Testis (tissue), 3 donors: ENCODE results near the gene MRPS26. TPM values are rescaled to one million over a fixed set of nuclear protein-coding genes. Genes with fewer than 3 reads are reported as not detected.
"Not testable (repeated sequence)": the region's sequence is repeated elsewhere in the genome, so short reads cannot be mapped to it uniquely, and the experiment has no call there.

ENCODE experiments used
- DNase-seq: peaks from one replicate; pipeline ENCODE4 v3.0.0-alpha.2; 2019
- H3K27ac ChIP-seq, 2 donors: fragments of 200-600 bp; sonication (generic); one replicate each; pipeline ENCODE4 v1.5.1; 2019
- H3K27me3 ChIP-seq: fragments of 200-600 bp; sonication (generic); one replicate; pipeline ENCODE4 v1.5.1; 2019
- H3K36me3 ChIP-seq: fragments of 200-600 bp; sonication (generic); one replicate; pipeline ENCODE4 v1.5.1; 2017; ENCODE audit warnings: low read depth; ENCODE audit errors: missing control alignments
- H3K4me1 ChIP-seq: fragments of 200-600 bp; sonication (generic); one replicate; pipeline ENCODE4 v1.5.1; 2019
- H3K4me3 ChIP-seq, 2 donors: fragments of 200-600 bp; sonication (generic); one replicate each; pipeline ENCODE4 v1.5.1; 2017 to 2019
- H3K9me3 ChIP-seq: fragments of 200-600 bp; sonication (generic); one replicate; pipeline ENCODE4 v1.5.1; 2017
- POLR2A ChIP-seq: fragments of 450-650 bp; IDR thresholded peaks from one replicate; pipeline ENCODE4 v1.6.1; 2017; ENCODE audit warnings: antibody characterized with exemption, mild to moderate bottlenecking, moderate library complexity
- WGBS, 2 donors: methylation state at CpG; one replicate each; pipeline ENCODE4 v1.1.5; 2018; 5-methylcytosine and 5-hydroxymethylcytosine counted together
- intact Hi-C: fragments of 100-400 bp; cut with DNase I; formaldehyde crosslinking; loops from one replicate; pipeline ENCODE4 v1.15.1; 2023; ENCODE audit warnings: low total_unique reads
- polyA plus RNA-seq: library from polyadenylated mRNA; stranded (reverse); fragments of 350-450 nt; fragmentation: Illumina TruSeq; extraction: RNeasy Lipid Tissue Mini Kit (QIAGEN cat#74804); gene quantifications from one replicate; pipeline ENCODE4 v1.2.3, GENCODE V29; 2014; ENCODE audit warnings: low read depth, low replicate concordance; ENCODE audit not compliant: insufficient read depth
- total RNA-seq, 2 donors: library from RNA; depleted of rRNA; stranded (reverse); fragments of >200 nt; gene quantifications; one replicate each; pipeline ENCODE4 v1.2.3, GENCODE V29; 2016
- TF ChIP-seq, protein P1 (sequence below), 3 experiments: fragments of 450-650 bp in 2 of 3; fragments of 200-600 bp in 1 of 3; sonication (generic) in 1 of 3; IDR thresholded peaks; one replicate each; pipeline ENCODE4 v1.5.1; 2016 to 2019; ENCODE audit warnings: antibody characterized with exemption in 3 of 3, mild to moderate bottlenecking in 2 of 3, moderate library complexity in 1 of 3

Gene MRPS26
- total and polyA plus RNA-seq, 3 donors from 2014 or later, result 28.3 to 55.9 (median 37.4) TPM

- 78 to 80% methylated on average over 4 of the region's 4 CpGs for WGBS, 2 donors
- no peaks in the 10 kb centered on the region for H3K36me3 ChIP-seq
- H3K27ac ChIP-seq, result no peak overlapping the region
- intact Hi-C loops, result no loop called here
- DNase-seq, result no peak
- TF ChIP-seq POLR2A, result no peak
- TF ChIP-seq, protein P1, sequence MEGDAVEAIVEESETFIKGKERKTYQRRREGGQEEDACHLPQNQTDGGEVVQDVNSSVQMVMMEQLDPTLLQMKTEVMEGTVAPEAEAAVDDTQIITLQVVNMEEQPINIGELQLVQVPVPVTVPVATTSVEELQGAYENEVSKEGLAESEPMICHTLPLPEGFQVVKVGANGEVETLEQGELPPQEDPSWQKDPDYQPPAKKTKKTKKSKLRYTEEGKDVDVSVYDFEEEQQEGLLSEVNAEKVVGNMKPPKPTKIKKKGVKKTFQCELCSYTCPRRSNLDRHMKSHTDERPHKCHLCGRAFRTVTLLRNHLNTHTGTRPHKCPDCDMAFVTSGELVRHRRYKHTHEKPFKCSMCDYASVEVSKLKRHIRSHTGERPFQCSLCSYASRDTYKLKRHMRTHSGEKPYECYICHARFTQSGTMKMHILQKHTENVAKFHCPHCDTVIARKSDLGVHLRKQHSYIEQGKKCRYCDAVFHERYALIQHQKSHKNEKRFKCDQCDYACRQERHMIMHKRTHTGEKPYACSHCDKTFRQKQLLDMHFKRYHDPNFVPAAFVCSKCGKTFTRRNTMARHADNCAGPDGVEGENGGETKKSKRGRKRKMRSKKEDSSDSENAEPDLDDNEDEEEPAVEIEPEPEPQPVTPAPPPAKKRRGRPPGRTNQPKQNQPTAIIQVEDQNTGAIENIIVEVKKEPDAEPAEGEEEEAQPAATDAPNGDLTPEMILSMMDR (IDR thresholded peaks at IDR 0.05), result no peak
- H3K9me3 ChIP-seq, result no peaks in the 10 kb centered on the region
- no peaks in the 10 kb centered on the region for H3K27me3 ChIP-seq
- no peaks in the 10 kb centered on the region for H3K4me1 ChIP-seq
- no peak overlapping the region for H3K4me3 ChIP-seq
Measured at GRCh38 chr20:3070725-3071124, 24.9 kb downstream of the MRPS26 start.

GRCh38 chr20:3071266-3071609, 25.4 kb downstream of the MRPS26 start:
- DNase-seq, result no peak
- Histone ChIP-seq H3K4me1 (no peaks in the 10 kb centered on the region), H3K27ac (no peak overlapping the region), H3K9me3 (no peaks in the 10 kb centered on the region), H3K27me3 (no peaks in the 10 kb centered on the region), H3K36me3 (no peaks in the 10 kb centered on the region), H3K4me3 (peak overlapping the region; percentile 41 to 54)
- 55% methylated on average over 16 of the region's 16 CpGs; no CpG with 5 or more reads in 1 of the 2 donors for WGBS, 2 donors
- intact Hi-C loops, result no loop called here
- TF ChIP-seq, protein P1 (IDR thresholded peaks at IDR 0.05), result no peak
- TF ChIP-seq POLR2A, result no peak

GRCh38 chr20:3071610-3072529, 26.0 kb downstream of the MRPS26 start, which contains the start of gene OXT:
Gene OXT, plus strand, starts transcription at chr20:3071620. Its CDS starts 36 bp downstream, at chr20:3071656.
- TF ChIP-seq, protein P1 (IDR thresholded peaks at IDR 0.05), result no peak
- no peak for TF ChIP-seq POLR2A
- peak within 1 kb of the TSS; percentile 41 to 54 for H3K4me3 ChIP-seq
- intact Hi-C loops, result no loop called here
- H3K27ac ChIP-seq, result no peak within 1 kb of the TSS
- H3K4me1 ChIP-seq, result no peaks in the 10 kb centered on the region
- no peaks in the 10 kb centered on the region for H3K36me3 ChIP-seq
- no peaks in the 10 kb centered on the region for H3K27me3 ChIP-seq
- 14 to 24% methylated on average over 2 to 63 of the region's 95 CpGs for WGBS, 2 donors
- H3K9me3 ChIP-seq, result no peaks in the 10 kb centered on the region
- no peak for DNase-seq

DNA sequence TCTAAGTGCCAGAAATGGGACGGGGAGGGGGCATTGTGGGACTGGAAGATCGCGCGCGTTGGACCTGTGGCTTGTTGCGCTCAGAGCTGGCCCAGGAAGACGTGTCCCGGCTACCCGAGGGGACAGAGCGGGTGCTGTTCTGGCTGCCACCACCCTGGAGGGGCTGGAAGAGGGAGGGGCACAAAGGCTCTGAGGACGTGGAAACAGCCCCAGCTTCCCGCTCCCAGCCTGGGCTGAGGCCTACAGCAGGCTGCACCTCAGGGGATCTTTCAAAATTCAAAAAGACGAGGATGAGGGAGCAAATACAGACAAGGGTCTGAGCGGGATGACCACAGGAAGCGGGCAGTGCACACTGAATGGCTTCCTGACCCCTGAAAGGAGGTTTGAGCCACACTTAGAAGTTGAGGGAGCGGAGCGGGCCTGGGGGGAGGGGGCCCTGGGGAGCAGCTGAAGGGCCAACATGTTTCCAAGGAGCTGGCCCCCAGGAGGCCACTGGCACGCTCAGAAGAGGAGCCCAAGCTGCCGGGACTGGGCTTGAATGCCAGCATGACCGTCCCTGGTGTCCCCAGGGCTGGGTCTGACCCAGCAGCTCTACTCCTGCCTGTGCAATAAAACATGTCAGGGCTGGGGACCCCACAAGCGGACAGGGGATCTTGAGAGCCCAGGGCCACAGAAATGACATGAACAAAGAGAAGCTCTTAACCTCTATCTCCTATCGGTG, 26.8 kb downstream of the MRPS26 start:
- H3K4me3 ChIP-seq, result peak overlapping the region; percentile 41 to 54
- intact Hi-C loops, result no loop called here
- no peaks in the 10 kb centered on the region for H3K9me3 ChIP-seq
- no peaks in the 10 kb centered on the region for H3K27me3 ChIP-seq
- no peak overlapping the region for H3K27ac ChIP-seq
- H3K4me1 ChIP-seq, result no peaks in the 10 kb centered on the region
- DNase-seq, result no peak
- TF ChIP-seq, protein P1 (IDR thresholded peaks at IDR 0.05), result no peak
- no peak for TF ChIP-seq POLR2A
- WGBS, 2 donors, result 66 to 67% methylated on average over 22 of the region's 22 CpGs
- no peaks in the 10 kb centered on the region for H3K36me3 ChIP-seq

- H3K36me3 ChIP-seq, intact Hi-C loops, H3K4me1 ChIP-seq, H3K9me3 ChIP-seq, DNase-seq, H3K27ac ChIP-seq, H3K27me3 ChIP-seq, H3K4me3 ChIP-seq: not testable (repeated sequence)
- WGBS, 2 donors, result 85 to 88% methylated on average over 8 of the region's 8 CpGs
Measured at GRCh38 chr20:3073251-3073643, 27.4 kb downstream of the MRPS26 start.
